T47D (cell line): Measurements from ENCODE around the gene RNF223.
A peak's percentile ranks its signal among the peaks of the same experiment; 100 is the strongest.
"Not testable (repeated sequence)": the region's sequence is repeated elsewhere in the genome, so short reads cannot be mapped to it uniquely, and the experiment has no call there.

Experiments
- DNase-seq, 2 experiments: peaks; one replicate each; pipeline versions ENCODE4 v3.0.0 to v3.0.0-alpha.2; 2011 to 2012; ENCODE audit warnings: low read depth in 1 of 2, low spot score in 1 of 2
- JUND ChIP-seq: IDR thresholded peaks from 2 replicates; pipeline ENCODE4 v1.6.1; 2012; ENCODE audit warnings: low read depth
- in situ Hi-C: cut with HindIII; loops from 2 replicates; pipeline ENCODE4 v1.10.0; 2016; ENCODE audit warnings: low sequenced_read_pairs, low pct_unique_long_range_greater_than_20kb

Gene RNF223

DNA sequence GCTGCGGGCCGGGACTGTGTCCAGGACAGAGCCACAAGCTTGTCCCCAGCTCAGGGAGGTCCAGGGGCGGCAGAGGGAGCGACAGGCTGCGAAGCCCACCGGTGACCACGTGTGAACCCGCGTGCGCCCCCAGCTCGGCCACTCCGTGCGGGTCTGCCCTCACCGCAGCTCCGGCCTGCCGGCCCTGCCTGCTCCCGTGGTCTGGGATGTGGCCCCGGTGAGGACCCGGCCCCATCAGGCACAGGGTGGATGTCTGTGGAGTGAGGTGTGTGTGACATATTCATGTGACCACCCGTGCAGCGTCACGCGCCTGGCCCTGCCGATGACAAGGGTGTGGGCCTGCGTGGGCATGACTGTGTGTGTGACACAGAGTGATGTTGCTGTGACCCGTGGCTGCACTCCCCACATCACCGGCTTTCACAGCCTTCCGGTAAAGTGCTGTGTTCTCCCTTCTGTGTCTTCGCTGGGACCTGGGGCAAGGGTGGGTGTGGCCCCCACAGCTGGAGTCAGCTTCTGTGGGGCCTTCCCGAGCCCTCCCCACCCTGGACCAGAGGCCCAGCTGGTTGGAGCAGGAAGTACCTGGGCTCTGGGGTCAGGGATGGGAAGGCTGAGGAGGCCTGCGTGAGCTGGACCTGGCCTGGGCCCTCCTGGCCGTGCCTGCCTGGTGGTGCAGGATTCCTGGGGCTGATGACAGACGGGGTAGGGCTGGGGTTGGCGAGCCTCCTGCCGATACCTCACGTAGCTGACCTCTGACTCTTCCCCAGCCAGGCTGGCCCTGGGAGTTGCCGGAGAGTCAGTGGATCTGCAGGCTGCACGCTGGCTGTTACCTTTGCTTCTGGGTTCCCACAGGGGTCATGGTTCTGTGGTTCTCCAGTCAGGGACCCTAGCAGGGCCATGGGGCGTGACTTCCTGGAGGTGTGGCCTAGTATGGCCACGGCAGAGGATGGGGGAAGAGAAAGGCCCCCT lies 4.1 kb downstream of the RNF223 start:
- TF ChIP-seq JUND, result no peak
- peak; percentile 31 to 54 for DNase-seq
- in situ Hi-C loops, result no loop called here

- DNase-seq, result peak; percentile 88 to 90
- in situ Hi-C loops, result no loop called here
- TF ChIP-seq JUND, result no peak
Measured at GRCh38 chr1:1069056-1069710, 4.9 kb downstream of the RNF223 start.

DNA sequence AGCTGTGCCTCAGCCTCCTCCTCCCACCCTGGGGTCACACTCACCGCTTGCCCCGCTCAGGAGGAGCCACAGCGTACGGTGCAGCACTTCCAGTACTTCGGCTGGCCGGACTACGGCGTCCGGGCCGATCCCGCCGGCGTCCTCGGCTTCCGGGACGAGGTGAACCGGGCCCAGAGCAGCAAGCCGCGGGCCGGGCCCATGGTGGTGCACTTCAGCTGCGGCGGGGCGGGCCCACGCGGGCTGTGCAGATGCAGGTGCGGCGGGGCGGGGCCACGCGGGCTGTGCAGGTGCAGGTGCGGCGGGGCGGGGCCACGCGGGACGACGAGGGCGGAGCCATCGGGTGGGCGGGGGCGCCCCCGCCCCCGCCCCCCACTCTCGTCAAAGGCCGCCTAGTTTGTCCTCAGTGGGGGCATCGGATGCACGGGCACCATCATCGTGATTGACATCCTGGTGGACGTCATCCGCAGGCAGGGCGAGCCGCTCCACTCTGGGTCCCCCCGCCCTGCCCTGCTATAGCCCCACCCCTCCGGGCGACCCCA lies 5.5 kb downstream of the RNF223 start:
- in situ Hi-C loops, result no loop called here
- no peak for TF ChIP-seq JUND
- peak; percentile 77 to 88 for DNase-seq

DNA sequence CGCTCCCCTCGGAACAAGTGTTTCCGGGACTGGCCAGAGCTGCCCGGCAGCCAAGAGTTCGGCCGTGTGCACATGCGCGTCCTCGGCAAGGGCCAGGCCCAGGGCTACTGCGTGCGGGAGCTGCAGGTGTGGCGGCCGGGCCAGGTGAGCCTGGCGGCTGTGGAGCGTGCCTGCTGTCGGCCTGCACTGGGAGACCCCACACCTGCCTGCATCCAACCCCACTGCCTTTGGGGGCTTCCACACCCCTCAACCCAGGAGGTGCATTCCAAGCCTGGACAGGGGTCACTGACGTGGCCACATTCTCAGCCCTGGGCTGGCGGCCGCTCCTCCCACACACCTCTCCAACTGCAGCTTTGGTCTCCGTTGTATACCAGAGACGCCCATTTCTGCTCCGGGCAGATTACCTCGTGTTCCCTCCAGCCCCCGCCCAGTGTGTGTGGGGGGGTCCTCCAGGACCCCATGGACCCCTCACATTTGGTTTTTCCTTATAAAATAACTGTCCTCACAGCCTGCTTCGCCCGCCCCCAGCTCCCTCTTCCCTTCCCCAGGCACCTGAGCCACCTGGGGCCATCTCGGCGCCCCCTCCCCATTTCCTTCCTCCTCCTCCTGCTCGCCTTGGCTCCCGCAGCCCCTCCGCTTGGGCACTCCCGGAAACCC lies 6.1 kb downstream of the RNF223 start:
- TF ChIP-seq JUND, result no peak
- no peak for DNase-seq
- in situ Hi-C loops, result no loop called here

DNA sequence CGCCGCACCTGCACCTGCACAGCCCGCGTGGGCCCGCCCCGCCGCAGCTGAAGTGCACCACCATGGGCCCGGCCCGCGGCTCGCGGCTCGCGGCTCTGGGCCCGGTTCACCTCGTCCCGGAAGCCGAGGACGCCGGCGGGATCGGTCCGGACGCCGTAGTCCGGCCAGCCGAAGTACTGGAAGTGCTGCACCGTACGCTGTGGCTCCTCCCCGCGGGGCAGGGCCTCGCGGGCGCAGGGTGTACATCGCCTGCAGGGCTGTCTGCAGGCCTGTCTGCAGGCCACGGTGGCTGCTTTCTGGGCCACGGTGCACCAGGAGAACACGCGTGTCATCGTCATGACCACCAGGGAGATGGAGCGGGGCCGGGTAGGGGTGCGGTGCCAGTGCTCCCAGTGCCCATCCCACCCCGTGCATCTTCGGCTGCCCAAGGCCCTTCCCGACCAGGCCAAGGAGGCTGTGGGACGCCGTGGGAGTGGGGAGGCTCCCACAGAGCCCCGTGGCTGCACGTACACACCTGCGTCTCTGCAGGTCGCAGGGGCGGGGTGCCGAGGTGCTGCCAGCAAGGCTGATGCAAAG lies 6.7 kb downstream of the RNF223 start:
- no peak for TF ChIP-seq JUND
- in situ Hi-C loops, result no loop called here
- no peak for DNase-seq

- DNase-seq, result no peak
- in situ Hi-C loops, result no loop called here
- no peak for TF ChIP-seq JUND
Measured at GRCh38 chr1:1066403-1067283, 7.5 kb downstream of the RNF223 start.

- DNase-seq, in situ Hi-C loops: not testable (repeated sequence)
Measured at GRCh38 chr1:1065940-1066304, 8.2 kb downstream of the RNF223 start.

- no peak for TF ChIP-seq JUND
- in situ Hi-C loops, result no loop called here
- no peak for DNase-seq
Measured at GRCh38 chr1:1065265-1065939, 8.7 kb downstream of the RNF223 start.

- in situ Hi-C loops, result no loop called here
- no peak for TF ChIP-seq JUND
- peak; percentile 58 to 78 for DNase-seq
Measured at GRCh38 chr1:1063945-1064831, 9.9 kb downstream of the RNF223 start.

- no peak for DNase-seq
- in situ Hi-C loops, result no loop called here
- TF ChIP-seq JUND, result no peak
Measured at GRCh38 chr1:1063261-1063944, 10.7 kb downstream of the RNF223 start.
